Measurements from ENCODE around the gene LRRC25.
A peak's percentile ranks its signal among the peaks of the same experiment; 100 is the strongest.

Gene LRRC25

GRCh38 chr19:18435842-18436670 lies 38.6 kb upstream of the LRRC25 start:
- DNase-seq, result no peak

GRCh38 chr19:18435178-18435841 lies 37.9 kb upstream of the LRRC25 start:
- DNase-seq, result no peak

GRCh38 chr19:18434411-18435175 lies 37.2 kb upstream of the LRRC25 start:
- DNase-seq, result no peak

- DNase-seq, result no peak
These were observed 36.4 kb upstream of the LRRC25 start for GRCh38 chr19:18433735-18434398.

- no peak for DNase-seq
These were observed 35.7 kb upstream of the LRRC25 start for GRCh38 chr19:18433015-18433691.

- DNase-seq, result no peak
These were observed 35.0 kb upstream of the LRRC25 start for GRCh38 chr19:18432275-18433014.

GRCh38 chr19:18431351-18432197 lies 34.2 kb upstream of the LRRC25 start:
- DNase-seq, result no peak

- no peak for DNase-seq
These were observed 33.2 kb upstream of the LRRC25 start for GRCh38 chr19:18430417-18431144.

- DNase-seq, result no peak
These were observed 32.4 kb upstream of the LRRC25 start for GRCh38 chr19:18429717-18430416.

GRCh38 chr19:18428787-18429674 lies 31.6 kb upstream of the LRRC25 start:
- peak; percentile 82 for DNase-seq

GRCh38 chr19:18428173-18428786 lies 30.9 kb upstream of the LRRC25 start:
- DNase-seq, result no peak

- no peak for DNase-seq
These were observed 30.3 kb upstream of the LRRC25 start for GRCh38 chr19:18427743-18428113.

- no peak for DNase-seq
These were observed 29.8 kb upstream of the LRRC25 start for GRCh38 chr19:18427080-18427742.

GRCh38 chr19:18426416-18426767 lies 29.0 kb upstream of the LRRC25 start:
- no peak for DNase-seq

GRCh38 chr19:18425515-18426415 lies 28.3 kb upstream of the LRRC25 start:
- peak; percentile 44 for DNase-seq

GRCh38 chr19:18424890-18425514 lies 27.6 kb upstream of the LRRC25 start:
- DNase-seq, result no peak
